Stimulated activated CD4-positive, alpha-beta T cell treated with anti-CD3 and anti-CD28 coated beads, Interleukin-2, amount 100 ng/mL, for 48 hours (primary cell): Measurements from ENCODE around the gene CABS1.

ENCODE experiments used
- DNase-seq, 2 donors: peaks; one replicate each; pipeline ENCODE4 v3.0.0-alpha.2; 2020

The CABS1 gene

DNA sequence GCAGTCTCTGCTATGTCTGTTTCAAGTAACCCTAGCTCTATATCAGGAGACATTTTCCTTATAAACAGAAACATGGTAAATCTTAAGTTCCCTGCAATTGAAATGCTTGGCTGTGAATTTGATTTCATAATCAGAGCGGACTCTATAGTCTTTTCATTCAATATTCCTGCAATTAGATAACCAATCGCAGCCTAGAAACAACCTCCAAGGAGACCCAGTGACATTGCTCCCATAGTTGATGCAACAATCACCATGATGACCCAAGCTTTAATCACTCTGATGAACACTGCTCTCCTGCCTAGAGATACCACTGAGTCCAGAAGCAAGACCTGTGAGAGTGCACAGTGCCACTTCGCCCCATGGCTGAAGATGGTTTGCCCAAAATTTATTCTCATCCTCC is at the start of gene CABS1:
Gene CABS1, plus strand, starts transcription at position 301 of the 400 bp plus-strand sequence. Its CDS starts 59 bp downstream, at position 360.
- DNase-seq = no peak

DNA sequence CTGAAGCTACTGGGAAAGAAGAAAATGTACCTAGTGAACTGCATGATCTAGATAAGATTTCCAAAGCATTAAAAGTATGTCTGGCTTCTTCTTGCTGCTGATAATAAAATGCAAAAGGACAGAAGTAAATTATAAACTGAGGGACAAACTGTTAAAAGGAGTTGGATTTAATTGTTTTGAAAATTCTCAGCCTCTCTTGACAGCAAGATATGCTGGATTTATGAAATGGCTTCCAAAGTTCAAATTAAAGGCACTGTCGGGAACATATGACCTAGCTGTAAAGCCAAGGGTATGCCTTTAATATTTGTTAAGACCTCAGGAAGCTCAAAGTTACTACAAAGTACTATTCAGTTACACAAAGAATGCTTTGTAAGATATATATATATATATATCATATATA is 46.1 kb upstream of the CABS1 start:
- DNase-seq = no peak

DNA sequence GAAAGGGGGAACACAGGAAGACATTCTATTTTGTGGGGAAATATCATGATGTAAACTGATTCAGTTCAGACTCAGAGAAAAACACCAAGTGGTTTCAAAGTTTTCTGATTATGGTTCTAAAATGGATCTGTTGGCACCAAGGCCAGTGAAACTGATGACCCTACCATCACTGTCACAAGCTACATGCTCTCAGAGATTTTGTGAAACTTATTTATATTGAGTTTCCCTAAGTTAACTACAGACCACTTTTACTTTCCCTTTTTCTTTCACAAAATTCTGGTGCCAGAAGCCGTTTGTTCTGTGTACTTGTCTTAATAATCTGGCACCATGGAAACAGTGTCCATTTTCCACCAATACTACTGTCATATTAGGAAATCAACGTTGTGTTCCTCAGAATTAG is 43.4 kb upstream of the CABS1 start:
- no peak for DNase-seq

GRCh38 chr4:70297576-70297975 is 37.2 kb upstream of the CABS1 start:
- DNase-seq = no peak

- DNase-seq = no peak
Observed at GRCh38 chr4:70298051-70298450, 36.7 kb upstream of the CABS1 start.

DNA sequence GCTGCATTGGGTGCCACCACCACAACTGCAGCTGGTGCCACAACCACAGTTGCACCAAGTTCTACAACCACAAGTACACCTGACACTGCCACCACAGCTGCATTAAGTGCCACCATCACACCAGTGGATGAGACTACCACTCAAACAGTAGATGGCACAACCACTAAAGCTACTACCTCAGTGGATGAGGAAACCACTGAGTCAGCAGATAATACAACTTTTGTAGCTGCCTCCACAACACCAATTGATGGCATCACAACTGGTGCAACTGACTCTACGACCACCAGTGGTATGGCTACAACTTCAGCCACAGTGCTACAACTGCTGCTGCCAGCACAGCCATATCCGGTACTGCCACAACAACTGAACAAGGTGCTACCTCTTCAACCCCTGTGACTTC is 35.1 kb upstream of the CABS1 start:
- no peak for DNase-seq

DNA sequence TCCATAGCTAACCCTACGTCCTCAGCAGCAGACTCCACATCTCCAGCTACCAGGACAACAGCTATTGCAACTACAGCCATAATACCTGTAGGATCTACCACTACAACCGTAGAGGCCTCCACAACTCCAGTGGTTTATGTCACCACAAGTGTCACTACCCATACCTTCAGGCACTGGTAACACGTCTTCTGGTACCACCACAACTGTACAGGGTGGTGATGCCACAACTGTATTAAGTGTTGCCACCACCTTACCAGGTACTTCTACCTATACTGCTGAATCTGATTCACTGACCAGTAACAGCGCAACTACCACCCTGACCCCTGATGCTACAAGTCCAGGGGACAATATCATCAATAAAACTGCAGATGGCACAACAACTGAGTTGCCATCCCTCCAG is 34.6 kb upstream of the CABS1 start:
- DNase-seq = no peak

- DNase-seq = no peak
Observed at GRCh38 chr4:70303090-70303489, 31.7 kb upstream of the CABS1 start.

DNA sequence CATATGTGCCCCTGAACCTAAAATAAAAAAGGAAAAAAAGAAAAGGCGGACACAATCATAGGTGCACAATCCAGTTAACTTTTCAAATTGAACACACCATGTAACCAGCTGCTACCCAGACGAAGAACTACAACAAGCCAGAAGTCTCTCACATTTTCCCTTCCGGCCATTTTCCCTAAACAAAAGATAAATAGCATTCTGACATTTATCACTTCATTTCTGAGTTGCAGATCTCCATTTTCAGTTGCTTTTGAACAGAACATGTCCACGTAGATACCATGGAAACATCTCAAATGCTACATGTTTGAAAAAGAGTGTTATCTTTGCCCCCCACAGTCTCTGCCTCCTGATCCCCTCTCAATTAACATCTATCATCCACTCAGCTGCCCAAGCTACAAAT is 29.2 kb upstream of the CABS1 start:
- DNase-seq = no peak

GRCh38 chr4:70306076-70306475 is 28.7 kb upstream of the CABS1 start:
- no peak for DNase-seq

DNA sequence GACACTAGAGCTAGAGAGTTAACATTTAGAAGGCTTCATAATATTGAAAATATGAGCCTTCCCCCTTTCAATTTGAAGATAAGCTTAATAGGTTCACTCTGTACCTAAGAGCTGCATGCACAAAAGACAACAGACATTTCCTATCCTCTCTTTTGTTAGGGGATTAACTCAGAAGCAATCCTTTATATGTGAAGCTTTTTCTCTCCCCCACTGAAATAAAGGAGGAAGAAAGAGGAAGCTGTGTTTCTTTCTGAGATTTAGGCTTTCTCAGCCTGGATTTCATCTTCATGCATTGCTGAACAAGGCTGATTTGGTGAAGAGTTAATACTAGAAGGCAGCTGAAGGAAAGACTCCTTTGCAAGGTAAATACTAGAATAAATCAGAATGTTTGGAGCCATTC is 21.0 kb upstream of the CABS1 start:
- no peak for DNase-seq

- DNase-seq = no peak
Observed at GRCh38 chr4:70315928-70316327, 18.9 kb upstream of the CABS1 start.

- DNase-seq = no peak
Observed at GRCh38 chr4:70326052-70326451, 8.7 kb upstream of the CABS1 start.

DNA sequence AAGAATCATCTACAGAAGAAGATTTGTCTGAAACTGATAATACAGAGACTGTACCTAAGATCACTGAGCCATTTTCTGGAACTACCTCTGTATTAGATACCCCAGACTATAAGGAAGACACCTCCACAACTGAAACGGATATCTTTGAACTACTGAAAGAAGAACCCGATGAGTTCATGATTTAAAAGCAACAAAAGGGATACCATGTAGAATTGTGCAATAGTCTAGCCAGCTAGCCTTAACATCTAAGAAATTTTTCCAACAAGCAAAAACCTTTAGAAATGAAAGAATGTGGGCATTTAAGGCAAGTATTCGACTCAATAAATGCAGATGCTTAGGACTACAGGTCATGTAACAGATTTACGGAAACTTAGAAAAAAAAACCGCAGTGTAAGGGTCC is 1.3 kb downstream of the CABS1 start:
- DNase-seq = no peak

- no peak for DNase-seq
Observed at GRCh38 chr4:70337886-70338420, 3.2 kb downstream of the CABS1 start.

DNA sequence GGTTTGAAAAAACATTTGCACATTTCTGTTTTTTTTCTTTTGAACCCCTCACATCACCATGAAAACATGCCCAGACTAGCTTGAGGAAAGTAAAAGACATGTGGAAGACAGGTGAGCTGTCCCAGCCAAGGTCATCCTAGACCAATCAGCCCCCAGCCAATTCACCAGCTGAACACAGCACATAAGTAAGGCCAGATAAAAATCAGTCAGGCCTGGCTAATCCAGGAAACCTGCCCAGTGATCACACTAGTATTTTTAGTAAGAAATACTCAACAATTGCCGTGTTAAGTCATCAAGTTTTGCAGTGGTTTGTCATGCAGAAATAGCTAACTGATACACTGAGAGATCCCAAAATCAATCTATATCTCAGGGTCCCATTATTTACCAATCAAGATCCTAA is 21.4 kb downstream of the CABS1 start:
- no peak for DNase-seq

GRCh38 chr4:70359115-70359661 is 24.4 kb downstream of the CABS1 start:
- no peak for DNase-seq

GRCh38 chr4:70360460-70360859 is 25.7 kb downstream of the CABS1 start, which contains the start of gene SMR3A:
SMR3A (plus strand) TSS chr4:70360760; CDS start chr4:70362116, 1,356 bp downstream.
- DNase-seq = no peak

DNA sequence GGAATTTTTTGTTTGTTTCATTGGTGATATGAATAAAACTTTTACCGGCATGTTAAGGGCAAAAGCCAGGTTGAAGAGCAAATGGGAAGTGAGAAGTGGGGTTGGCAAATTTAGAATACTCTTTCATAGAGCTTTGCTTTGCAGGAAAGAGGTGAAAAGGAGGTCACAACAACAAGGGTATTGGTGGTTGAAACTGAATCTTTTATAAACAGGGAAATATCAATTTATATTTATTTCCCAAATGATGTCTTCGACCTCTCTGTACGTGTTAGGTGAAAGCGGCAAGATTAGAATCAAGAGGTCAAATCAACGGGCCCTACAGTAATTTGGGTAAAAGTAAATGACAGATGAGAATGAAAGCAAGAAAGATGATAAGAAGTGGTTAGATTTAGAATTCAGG is 29.2 kb downstream of the CABS1 start:
- DNase-seq = no peak

DNA sequence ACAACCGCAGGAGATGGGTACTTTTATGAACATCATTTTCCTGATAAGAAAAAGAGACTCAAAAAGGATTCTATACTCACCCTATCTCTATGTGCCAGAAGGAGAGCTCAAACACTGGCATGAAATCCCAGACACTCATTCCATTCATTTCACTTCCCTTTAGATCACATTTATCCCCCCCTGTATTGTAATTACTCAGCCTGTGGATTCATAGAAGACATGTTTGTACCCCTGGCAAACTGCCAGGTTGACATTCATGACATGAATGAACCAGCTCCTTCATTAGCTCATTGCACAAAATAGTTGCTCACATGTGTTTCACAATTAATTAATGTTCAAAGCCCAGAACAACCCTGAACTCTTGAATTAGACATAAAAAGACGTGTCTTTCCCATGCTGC is 30.7 kb downstream of the CABS1 start:
- DNase-seq = no peak

DNA sequence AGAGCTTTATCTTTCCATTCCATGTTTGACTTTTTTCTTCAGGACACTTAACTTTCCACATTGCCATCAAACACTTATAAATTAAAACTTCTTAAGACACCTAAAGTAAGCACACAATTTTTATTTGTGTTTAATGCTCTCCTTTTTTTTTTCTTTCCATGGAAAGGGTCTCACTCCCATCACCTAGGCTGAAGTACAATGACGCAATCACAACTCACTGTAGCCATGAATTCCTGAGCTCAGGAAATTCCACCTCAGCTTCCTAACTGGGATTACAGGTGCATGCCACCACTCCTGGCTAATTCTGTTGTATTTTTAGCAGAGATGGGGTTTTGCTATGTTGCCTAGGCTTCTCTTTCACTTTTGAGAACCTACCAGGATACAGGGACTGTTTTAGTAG is 33.0 kb downstream of the CABS1 start:
- DNase-seq = no peak

GRCh38 chr4:70371987-70372386 is 37.2 kb downstream of the CABS1 start:
- no peak for DNase-seq

DNA sequence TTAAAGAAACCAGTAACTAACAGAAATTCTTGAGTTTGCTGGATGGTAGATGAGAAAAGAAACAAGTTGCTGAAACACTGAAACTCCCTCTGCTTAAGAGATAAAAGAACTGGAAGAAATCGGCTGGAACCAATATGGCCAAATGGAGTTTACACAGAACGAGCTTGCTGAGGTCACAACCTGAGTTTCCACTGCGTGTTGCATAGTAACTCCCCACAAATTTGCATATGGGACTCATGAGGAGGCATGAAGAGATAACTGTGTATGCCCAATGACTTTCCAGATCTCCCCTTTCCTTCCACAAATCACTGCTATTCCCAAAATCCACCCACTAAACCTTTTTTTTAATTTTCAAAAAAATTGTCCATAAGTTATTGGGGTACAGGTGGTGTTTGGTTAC is 38.0 kb downstream of the CABS1 start:
- no peak for DNase-seq

DNA sequence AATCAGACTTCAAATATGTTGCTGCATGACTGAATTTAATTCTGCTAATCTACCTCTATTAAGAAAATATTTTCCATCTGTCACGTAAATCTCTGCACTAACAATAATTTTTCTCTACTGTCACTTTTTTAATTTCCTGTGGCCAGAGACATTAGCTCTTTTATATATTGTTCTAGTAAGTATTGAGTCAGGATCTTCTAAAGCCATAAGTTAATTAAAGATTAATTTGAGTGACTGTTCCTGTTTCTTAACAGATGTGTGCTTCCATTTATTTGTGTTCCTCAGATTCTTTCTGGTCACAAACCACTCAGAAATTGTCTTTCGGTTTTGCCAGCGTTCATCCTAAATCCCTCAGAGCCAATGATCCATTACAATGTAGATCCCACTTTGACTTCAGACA is 45.8 kb downstream of the CABS1 start:
- no peak for DNase-seq

DNA sequence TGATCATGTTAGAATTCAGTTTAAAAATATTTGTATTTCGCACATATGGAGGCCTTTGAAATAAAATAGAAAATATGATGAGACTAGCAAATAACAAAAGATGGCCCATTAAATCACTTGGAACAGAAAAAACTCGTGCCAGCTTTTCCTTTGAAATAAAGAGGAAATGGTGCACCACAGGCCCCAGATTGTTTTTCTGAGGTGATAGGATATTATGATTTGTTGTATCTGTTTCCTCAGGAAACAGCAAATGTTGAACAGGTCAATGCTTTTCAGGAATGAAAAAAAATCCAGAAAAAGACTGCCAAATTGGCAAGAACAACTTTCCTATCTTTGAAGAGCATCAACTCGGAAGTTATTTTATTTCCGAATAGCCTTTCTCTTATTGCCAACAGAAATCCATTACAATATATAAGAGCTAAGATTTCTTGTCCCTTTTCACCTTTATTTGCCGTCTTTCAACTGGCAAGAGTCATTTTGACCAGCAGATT is 48.0 kb downstream of the CABS1 start, which contains the start of gene SMR3B:
Gene SMR3B, plus strand, starts transcription at position 441 of the 491 bp plus-strand sequence. CDS start 1,380 bp downstream, outside the sequence.
- DNase-seq = no peak
